H1 (cell line): ENCODE measurements around the gene PPFIBP2. TPM values are rescaled to one million over a fixed set of nuclear protein-coding genes. Genes with fewer than 3 reads are reported as not detected.

Experiments
- CTCF ChIA-PET: fragments of 300-600 bp; sonication (Branson Sonifier 250); formaldehyde crosslinking; loops from one replicate; lab custom pipeline; 2021; ENCODE audit not compliant: partially characterized antibody; lab: Charles Lee
- POLR2A ChIA-PET: fragments of 300-600 bp; sonication (Branson Sonifier 250); formaldehyde crosslinking; loops from one replicate; lab custom pipeline; 2021; ENCODE audit warnings: inconsistent platforms; ENCODE audit not compliant: partially characterized antibody; lab: Charles Lee
- DNase-seq, 2 experiments: peaks; one replicate each; pipeline versions ENCODE4 v3.0.0 to v3.0.0-alpha.2; 2010 to 2022; ENCODE audit warnings: low spot score in 2 of 2, low read depth in 1 of 2, mixed read lengths in 1 of 2
- FAIRE-seq: peaks from 2 replicates; lab custom pipeline; 2011; peaks lifted over from hg19 to GRCh38; lab: Jason Lieb, UNC
- H2AFZ ChIP-seq: 2 replicates; pipeline ENCODE4 v1.8.1; 2012; ENCODE audit warnings: low read length, inconsistent platforms
- H2AK5ac ChIP-seq: 2 replicates; pipeline ENCODE4 v1.6.1; 2013; ENCODE audit warnings: low read depth, low read length
- H2BK120ac ChIP-seq: replicated peaks from 2 replicates; pipeline ENCODE3; 2013; ENCODE audit warnings: low read depth, low read length, inconsistent platforms
- H2BK12ac ChIP-seq: 2 replicates; pipeline ENCODE4 v1.6.1; 2013; ENCODE audit warnings: low read depth, low read length
- H2BK15ac ChIP-seq: 2 replicates; pipeline ENCODE4 v1.6.1; 2013; ENCODE audit warnings: low read length
- H2BK20ac ChIP-seq: 2 replicates; pipeline ENCODE4 v1.6.1; 2013; ENCODE audit warnings: low read length
- H2BK5ac ChIP-seq: 2 replicates; pipeline ENCODE4 v1.6.1; 2013; ENCODE audit warnings: low read depth, low read length
- H3K14ac ChIP-seq: 2 replicates; pipeline ENCODE4 v1.6.1; 2013; ENCODE audit warnings: inconsistent platforms; ENCODE audit not compliant: insufficient read length
- H3K18ac ChIP-seq: 2 replicates; pipeline ENCODE4 v1.6.1; 2013; ENCODE audit warnings: low read length; ENCODE audit errors: extremely low read depth
- H3K23ac ChIP-seq: 2 replicates; pipeline ENCODE4 v1.6.1; 2013; ENCODE audit warnings: inconsistent platforms; ENCODE audit not compliant: insufficient read length
- H3K23me2 ChIP-seq: 2 replicates; pipeline ENCODE4 v1.6.1; 2013; ENCODE audit warnings: low read depth, low read length
- H3K27ac ChIP-seq: 2 replicates; pipeline ENCODE4 v1.6.1; 2011; ENCODE audit warnings: low read depth, low read length, inconsistent platforms
- H3K27me3 ChIP-seq, 4 experiments: replicated peaks in 1 of 4; 1 replicate in 1 of 4; 2 replicates in 3 of 4; pipeline versions ENCODE4 v1.6.1 to v1.8.1; 2011 to 2013; ENCODE audit warnings: low read length in 3 of 4, mild to moderate bottlenecking in 3 of 4, inconsistent platforms in 2 of 4, mixed read lengths in 2 of 4, moderate library complexity in 1 of 4; ENCODE audit not compliant: control insufficient read depth in 3 of 4, insufficient read depth in 3 of 4; ENCODE audit errors: extremely low read depth in 1 of 4
- H3K36me3 ChIP-seq, 4 experiments: 2 replicates each; pipeline versions ENCODE4 v1.6.1 to v1.8.1; 2011 to 2013; ENCODE audit warnings: mild to moderate bottlenecking in 4 of 4, low read length in 3 of 4, moderate library complexity in 2 of 4, control low read depth in 1 of 4, inconsistent platforms in 1 of 4; ENCODE audit not compliant: insufficient read depth in 4 of 4, control insufficient read depth in 2 of 4
- H3K4ac ChIP-seq: replicated peaks from 2 replicates; pipeline ENCODE3; 2013; ENCODE audit warnings: low read length, low read depth, mixed read lengths, inconsistent platforms; ENCODE audit not compliant: insufficient read length
- H3K4me1 ChIP-seq, 4 experiments: replicated peaks in 1 of 4; 1 replicate in 1 of 4; 2 replicates in 3 of 4; pipeline versions ENCODE4 v1.6.1 to v1.8.1; 2011 to 2013; ENCODE audit warnings: low read length in 3 of 4, inconsistent platforms in 2 of 4, mixed read lengths in 1 of 4; ENCODE audit not compliant: insufficient read depth in 4 of 4, control insufficient read depth in 3 of 4
- H3K4me2 ChIP-seq, 2 experiments: 2 replicates each; pipeline versions ENCODE4 v1.6.1 to v1.8.1; 2011 to 2013; ENCODE audit warnings: low read depth in 2 of 2, low read length in 2 of 2, control low read depth in 1 of 2, inconsistent platforms in 1 of 2, mild to moderate bottlenecking in 1 of 2; ENCODE audit not compliant: insufficient read depth in 1 of 2
- H3K4me3 ChIP-seq, 4 experiments: fragments of 200-600, 300-600 bp in 1 of 4; sonication (generic), shearing (Covaris generic), sonication (Bioruptor Twin) in 1 of 4; 2 replicates each; pipeline versions ENCODE4 v1.5.1 to v1.8.1; 2011 to 2016; ENCODE audit warnings: low read length in 4 of 4, low read depth in 3 of 4, control low read depth in 2 of 4, inconsistent platforms in 2 of 4, mild to moderate bottlenecking in 2 of 4, mixed read lengths in 1 of 4, moderate library complexity in 1 of 4; ENCODE audit not compliant: insufficient read depth in 2 of 4; ENCODE audit errors: extremely low read depth in 1 of 4
- H3K56ac ChIP-seq: replicated peaks from 2 replicates; pipeline ENCODE3; 2013; ENCODE audit warnings: low read depth, mild to moderate bottlenecking, mixed read lengths, low read length, inconsistent platforms; ENCODE audit not compliant: insufficient read length
- H3K79me1 ChIP-seq: 2 replicates; pipeline ENCODE4 v1.6.1; 2013; ENCODE audit warnings: low read depth, low read length, control low read depth
- H3K79me2 ChIP-seq, 2 experiments: 2 replicates each; pipeline versions ENCODE4 v1.6.1 to v1.8.1; 2012 to 2013; ENCODE audit warnings: low read length in 2 of 2, mild to moderate bottlenecking in 2 of 2, inconsistent platforms in 1 of 2; ENCODE audit not compliant: insufficient read depth in 2 of 2, control insufficient read depth in 1 of 2
- H3K9ac ChIP-seq, 4 experiments: replicated peaks in 1 of 4; 1 replicate in 1 of 4; 2 replicates in 3 of 4; pipeline versions ENCODE4 v1.6.1 to v1.8.1; 2011 to 2013; ENCODE audit warnings: low read depth in 3 of 4, low read length in 3 of 4, control low read depth in 2 of 4, mild to moderate bottlenecking in 2 of 4, moderate library complexity in 2 of 4, inconsistent platforms in 1 of 4; ENCODE audit errors: extremely low read depth in 1 of 4
- H3K9me3 ChIP-seq, 2 experiments: 2 replicates each; pipeline versions ENCODE4 v1.6.1 to v1.8.1; 2012 to 2013; ENCODE audit warnings: mild to moderate bottlenecking in 2 of 2, moderate library complexity in 2 of 2, control low read depth in 1 of 2, inconsistent platforms in 1 of 2, low read depth in 1 of 2, low read length in 1 of 2, mixed read lengths in 1 of 2; ENCODE audit not compliant: insufficient read depth in 2 of 2
- H4K20me1 ChIP-seq, 2 experiments: replicated peaks in 1 of 2; 2 replicates each; pipeline versions ENCODE3 to v1.8.1; 2011 to 2013; ENCODE audit warnings: inconsistent platforms in 2 of 2, low read length in 2 of 2, mild to moderate bottlenecking in 1 of 2; ENCODE audit not compliant: insufficient read depth in 2 of 2, control insufficient read depth in 1 of 2
- H4K5ac ChIP-seq: 2 replicates; pipeline ENCODE4 v1.6.1; 2013; ENCODE audit warnings: low read length, low read depth, mixed read lengths, inconsistent platforms; ENCODE audit not compliant: insufficient read length
- H4K8ac ChIP-seq: 2 replicates; pipeline ENCODE4 v1.8.0; 2013; ENCODE audit warnings: mild to moderate bottlenecking, moderate library complexity, low read length, inconsistent platforms; ENCODE audit not compliant: insufficient read depth; ENCODE audit errors: extremely low read depth
- H4K91ac ChIP-seq: replicated peaks from 2 replicates; pipeline ENCODE3; 2013; ENCODE audit warnings: low read length, mixed read lengths, inconsistent platforms; ENCODE audit not compliant: insufficient read length
- BACH1 ChIP-seq: IDR thresholded peaks from 2 replicates; pipeline ENCODE4 v1.6.1; 2012; ENCODE audit warnings: low read length, improper control_type of control experiment
- CHD2 ChIP-seq: IDR thresholded peaks from 2 replicates; pipeline ENCODE4 v1.6.1; 2012; ENCODE audit warnings: low read length, improper control_type of control experiment
- JUN ChIP-seq: IDR thresholded peaks from 2 replicates; pipeline ENCODE4 v1.6.1; 2011; ENCODE audit warnings: low read depth, mild to moderate bottlenecking, improper control_type of control experiment, low read length
- WGBS, 2 experiments: shearing (Covaris generic) in 1 of 2; methylation state at CpG; one replicate each; pipeline versions ENCODE4 v1.1.6 to v1.1.7; 2013 to 2015; ENCODE audit warnings: low lambda C conversion rate in 2 of 2, mixed read lengths in 2 of 2, inconsistent platforms in 1 of 2, low coverage in 1 of 2, missing lambda C conversion rate in 1 of 2; ENCODE audit not compliant: insufficient replicate concordance in 2 of 2, insufficient coverage in 1 of 2, insufficient read length in 1 of 2; ENCODE audit errors: extremely low coverage in 1 of 2, missing lambda C conversion rate in 1 of 2; 5-methylcytosine and 5-hydroxymethylcytosine counted together
- polyA plus RNA-seq, 7 experiments: library from polyadenylated mRNA; depleted of rRNA in 3 of 7; stranded (reverse) in 5 of 7; unstranded in 2 of 7; fragments of >200 nt in 5 of 7; fragments of 200-250 nt in 2 of 7; gene quantifications; 1 replicate in 5 of 7; 2 replicates in 1 of 7; 4 replicates in 1 of 7; pipeline versions ENCODE4 v1.2.1 to v1.2.3, GENCODE V29; 2011 to 2013; ENCODE audit warnings: missing spikeins in 2 of 7, mixed read lengths in 2 of 7
- total RNA-seq: library from RNA; stranded (reverse); fragmentation: NEBNext Ultra II Directional; extraction: Animal tissue kit (Norgen Biotek cat#: 25700); gene quantifications from 2 replicates; pipeline ENCODE4 v1.2.1, GENCODE V29; 2021

Gene PPFIBP2
- total and polyA plus RNA-seq, 2 of the 8 experiments (the other 6 are each of a cell fraction or from before 2014, with no cell fraction given): 5.5 to 9.8 TPM

DNA sequence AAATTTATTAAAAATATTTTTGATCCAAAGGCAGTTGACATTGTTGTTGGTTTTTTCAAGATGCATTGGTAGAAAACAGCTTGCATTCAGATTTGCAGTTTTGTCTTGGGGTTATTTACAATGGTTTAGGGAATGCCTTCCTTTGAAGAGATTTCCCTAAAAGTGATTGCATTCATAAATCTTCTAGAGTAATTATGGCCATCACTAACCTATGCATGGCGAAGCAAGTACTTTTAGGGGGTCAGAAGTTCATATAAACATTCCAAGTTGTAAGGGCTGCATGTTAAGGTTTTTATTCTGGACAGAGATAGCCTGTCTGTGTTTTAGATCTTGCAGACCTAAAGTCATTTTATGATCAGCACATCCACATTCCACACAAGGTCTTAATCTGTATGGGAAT, 53.5 kb downstream of the PPFIBP2 start:
- Histone ChIP-seq H4K8ac (no peak overlapping the region), H2BK20ac (no peak overlapping the region), H3K79me1 (no peaks in the 10 kb centered on the region), H3K56ac (no peak overlapping the region), H3K4me2 (no peak overlapping the region), H4K20me1 (no peaks in the 10 kb centered on the region), H3K27me3 (no peaks in the 10 kb centered on the region), H2BK5ac (no peak overlapping the region), H2AK5ac (no peak overlapping the region), H2AFZ (no peak overlapping the region), H3K14ac (no peak overlapping the region), H3K9ac (no peak overlapping the region), H3K4ac (no peak overlapping the region), H2BK120ac (no peak overlapping the region)
- ChIA-PET POLR2A (no interaction called here), CTCF (no interaction called here)
- WGBS, 2 experiments: 85% methylated on average over 1 of the region's 1 CpG; no CpG with 5 or more reads in 1 of the 2 experiments
- no peak for TF ChIP-seq JUN
- no peak for TF ChIP-seq BACH1
- no peak for TF ChIP-seq CHD2
- TF ChIP-seq, all 59 proteins: peak for 0
- FAIRE-seq (no peak), DNase-seq (no peak)
- Histone ChIP-seq H4K5ac (no peak overlapping the region), H2BK15ac (no peak overlapping the region), H3K9me3 (no peaks in the 10 kb centered on the region), H4K91ac (no peak overlapping the region), H3K18ac (no peak overlapping the region), H3K23ac (no peak overlapping the region), H2BK12ac (no peak overlapping the region), H3K4me3 (no peak overlapping the region), H3K79me2 (no peaks in the 10 kb centered on the region), H3K27ac (no peak overlapping the region), H3K36me3 (no peaks in the 10 kb centered on the region), H3K4me1 (peaks cover 3 to 6% (median 6%) of the 10 kb centered on the region in 4 experiments; a peak in 6 of 7 replicates), H3K23me2 (no peaks in the 10 kb centered on the region)
